ENCODE data around the gene INPP5D.

GRCh38 chr2:233189025-233189424 is 128.9 kb downstream of the INPP5D start:
- TF ChIP-seq NFIC (IDR thresholded peaks at IDR 0.05), result no peak
- TF ChIP-seq TAF1 (IDR thresholded peaks at IDR 0.05; ENCODE audit: low read depth), result no peak
- TF ChIP-seq EP300 (IDR thresholded peaks at IDR 0.05; ENCODE audit: borderline replicate concordance), result no peak
- TF ChIP-seq MAX (IDR thresholded peaks at IDR 0.05), result no peak
- TF ChIP-seq REST (IDR thresholded peaks at IDR 0.05; ENCODE audit: low read depth), result no peak
- TF ChIP-seq YY1 (IDR thresholded peaks at IDR 0.05; ENCODE audit: low read depth), result no peak
- no peak for TF ChIP-seq CEBPB (IDR thresholded peaks at IDR 0.05)
- no peak for TF ChIP-seq USF1 (IDR thresholded peaks at IDR 0.05)
- TF ChIP-seq EGR1 (IDR thresholded peaks at IDR 0.05), result no peak
- no peak for TF ChIP-seq CREB1 (IDR thresholded peaks at IDR 0.05; ENCODE audit: low read depth)
